Trophoblast cell (in vitro differentiated cells and primary cell): Measurements from ENCODE around the gene MUC12.

Source experiments
- DNase-seq, 2 donors: peaks; one replicate each; pipeline ENCODE4 v3.0.0-alpha.2; 2016
- H2AFZ ChIP-seq: 2 replicates; pipeline ENCODE4 v1.6.1; 2013; ENCODE audit warnings: low read length, moderate library complexity, mild to moderate bottlenecking; ENCODE audit not compliant: insufficient read depth, poor library complexity
- H2AK5ac ChIP-seq: 2 replicates; pipeline ENCODE4 v1.6.1; 2013; ENCODE audit warnings: mild to moderate bottlenecking, low read length
- H2BK120ac ChIP-seq: 2 replicates; pipeline ENCODE4 v1.6.1; 2013; ENCODE audit warnings: low read length, mild to moderate bottlenecking, moderate library complexity; ENCODE audit not compliant: insufficient read depth, poor library complexity
- H2BK12ac ChIP-seq: 2 replicates; pipeline ENCODE4 v1.6.1; 2013; ENCODE audit warnings: mild to moderate bottlenecking, low read length, moderate library complexity
- H2BK5ac ChIP-seq: 2 replicates; pipeline ENCODE4 v1.6.1; 2013; ENCODE audit warnings: low read length, low read depth, moderate library complexity, mild to moderate bottlenecking; ENCODE audit not compliant: poor library complexity
- H3K14ac ChIP-seq: 2 replicates; pipeline ENCODE4 v1.6.1; 2013; ENCODE audit warnings: mild to moderate bottlenecking, low read length
- H3K18ac ChIP-seq: 2 replicates; pipeline ENCODE4 v1.6.1; 2013; ENCODE audit warnings: mild to moderate bottlenecking, low read length
- H3K23ac ChIP-seq: 2 replicates; pipeline ENCODE4 v1.6.1; 2013; ENCODE audit warnings: low read length
- H3K27ac ChIP-seq: 2 replicates; pipeline ENCODE4 v1.5.1; 2013; ENCODE audit warnings: low read depth, mild to moderate bottlenecking, inconsistent platforms, low read length, moderate library complexity
- H3K27me3 ChIP-seq: 2 replicates; pipeline ENCODE4 v1.6.1; 2013; ENCODE audit warnings: inconsistent platforms, mild to moderate bottlenecking, low read length, moderate library complexity; ENCODE audit not compliant: insufficient read depth
- H3K36me3 ChIP-seq, 2 experiments: 1 replicate in 1 of 2; 2 replicates in 1 of 2; pipeline ENCODE4 v1.6.1; 2013; ENCODE audit warnings: low read length in 2 of 2, mild to moderate bottlenecking in 2 of 2, moderate library complexity in 1 of 2; ENCODE audit not compliant: insufficient read depth in 2 of 2, control insufficient read depth in 1 of 2
- H3K4ac ChIP-seq: 2 replicates; pipeline ENCODE4 v1.6.1; 2013; ENCODE audit warnings: low read depth, mild to moderate bottlenecking, low read length, moderate library complexity
- H3K4me1 ChIP-seq, 2 experiments: 1 replicate in 1 of 2; 2 replicates in 1 of 2; pipeline ENCODE4 v1.6.1; 2013; ENCODE audit warnings: low read length in 2 of 2, mild to moderate bottlenecking in 2 of 2, moderate library complexity in 1 of 2; ENCODE audit not compliant: insufficient read depth in 2 of 2, control insufficient read depth in 1 of 2
- H3K4me2 ChIP-seq: 2 replicates; pipeline ENCODE4 v1.6.1; 2013; ENCODE audit warnings: inconsistent platforms, mild to moderate bottlenecking, low read length, moderate library complexity
- H3K4me3 ChIP-seq: 2 replicates; pipeline ENCODE4 v1.5.1; 2013; ENCODE audit warnings: mild to moderate bottlenecking, low read depth, low read length, inconsistent platforms
- H3K79me1 ChIP-seq: one replicate; pipeline ENCODE4 v1.6.1; 2013; ENCODE audit warnings: low read length
- H3K79me2 ChIP-seq: 2 replicates; pipeline ENCODE4 v1.6.1; 2013; ENCODE audit warnings: low read length, mild to moderate bottlenecking; ENCODE audit not compliant: control insufficient read depth, insufficient read depth, poor library complexity
- H3K9ac ChIP-seq: 2 replicates; pipeline ENCODE4 v1.6.1; 2013; ENCODE audit warnings: mild to moderate bottlenecking, low read length
- H3K9me3 ChIP-seq: 2 replicates; pipeline ENCODE4 v1.6.1; 2013; ENCODE audit warnings: low read depth, mild to moderate bottlenecking, control low read depth, inconsistent platforms, low read length; ENCODE audit not compliant: insufficient read depth
- H4K12ac ChIP-seq: 2 replicates; pipeline ENCODE4 v1.6.1; 2013; ENCODE audit warnings: low read depth, mild to moderate bottlenecking, low read length, moderate library complexity
- H4K8ac ChIP-seq: 2 replicates; pipeline ENCODE4 v1.6.1; 2013; ENCODE audit warnings: low read depth, mild to moderate bottlenecking, low read length, moderate library complexity
- H4K91ac ChIP-seq: one replicate; pipeline ENCODE4 v1.6.1; 2013; ENCODE audit warnings: low read depth, mild to moderate bottlenecking, low read length, moderate library complexity
- WGBS: extraction: QIAGEN DNeasy Blood & Tissue Kit; methylation state at CpG from one replicate; pipeline ENCODE4 v1.1.7; 2013; ENCODE audit warnings: missing lambda C conversion rate; ENCODE audit not compliant: insufficient read length, insufficient coverage; ENCODE audit errors: extremely low coverage; 5-methylcytosine and 5-hydroxymethylcytosine counted together

MUC12 gene

DNA sequence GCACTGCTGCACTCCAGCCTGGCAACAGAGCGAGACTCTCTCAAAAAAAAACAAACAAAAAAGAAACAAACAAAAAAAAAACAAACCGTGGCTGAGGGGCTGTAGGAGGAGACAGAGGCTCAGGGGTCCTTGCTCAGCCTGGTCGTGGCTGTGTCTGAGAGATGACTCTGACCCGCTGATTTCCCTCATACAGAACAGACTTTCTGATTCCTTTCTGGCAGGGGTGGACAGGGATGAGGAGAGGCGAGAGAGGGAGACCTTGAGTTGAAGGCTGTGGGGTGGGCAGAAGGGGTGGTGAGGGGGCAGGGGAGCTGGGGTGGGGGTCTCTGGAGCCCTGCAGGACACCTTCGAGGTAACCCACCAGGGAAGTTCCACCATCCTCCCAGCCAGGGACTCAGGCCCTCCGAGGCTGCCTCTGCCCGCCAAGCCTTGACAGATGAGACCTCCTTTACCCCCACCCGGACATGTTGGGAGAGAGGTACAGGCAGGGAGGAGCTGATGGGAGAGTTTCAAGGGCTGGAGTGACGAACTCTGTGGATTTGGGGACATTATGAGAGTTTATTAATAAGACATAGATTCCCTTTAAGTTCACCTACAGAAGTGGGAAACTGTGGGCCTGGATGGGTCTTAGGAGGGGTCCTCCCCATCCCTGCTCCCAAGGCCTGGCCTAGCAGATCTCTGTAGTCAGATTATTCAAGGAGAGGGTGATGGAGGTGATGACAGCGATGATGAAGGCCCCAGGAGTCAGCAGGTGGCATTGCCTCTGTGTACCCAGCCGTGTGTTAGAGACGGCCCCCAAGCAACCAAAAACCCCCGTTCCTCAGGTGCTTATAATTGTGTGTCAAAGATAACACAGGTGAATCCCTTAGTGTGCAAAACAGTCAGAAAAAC is 2.0 kb downstream of the MUC12 start:
- Histone ChIP-seq H3K14ac (no peak overlapping the region), H3K4me2 (no peak overlapping the region), H3K27me3 (peaks cover 3% of the 10 kb centered on the region), H3K4me1 (peaks cover 0 to 3% of the 10 kb centered on the region in 2 experiments), H3K36me3 (no peaks in the 10 kb centered on the region), H2BK5ac (no peak overlapping the region), H3K79me2 (no peaks in the 10 kb centered on the region), H3K27ac (no peak overlapping the region), H4K8ac (no peak overlapping the region), H3K18ac (no peak overlapping the region), H2AK5ac (no peak overlapping the region), H3K23ac (no peak overlapping the region), H2AFZ (no peak overlapping the region), H3K9me3 (peaks cover 1% of the 10 kb centered on the region), H4K12ac (no peak overlapping the region), H3K79me1 (no peaks in the 10 kb centered on the region), H2BK120ac (no peak overlapping the region), H3K9ac (no peak overlapping the region), H3K4ac (no peak overlapping the region), H4K91ac (no peak overlapping the region), H2BK12ac (no peak overlapping the region), H3K4me3 (no peak overlapping the region)
- no peak for DNase-seq
- no CpG with 5 or more reads among the region's 14 CpGs for WGBS

DNA sequence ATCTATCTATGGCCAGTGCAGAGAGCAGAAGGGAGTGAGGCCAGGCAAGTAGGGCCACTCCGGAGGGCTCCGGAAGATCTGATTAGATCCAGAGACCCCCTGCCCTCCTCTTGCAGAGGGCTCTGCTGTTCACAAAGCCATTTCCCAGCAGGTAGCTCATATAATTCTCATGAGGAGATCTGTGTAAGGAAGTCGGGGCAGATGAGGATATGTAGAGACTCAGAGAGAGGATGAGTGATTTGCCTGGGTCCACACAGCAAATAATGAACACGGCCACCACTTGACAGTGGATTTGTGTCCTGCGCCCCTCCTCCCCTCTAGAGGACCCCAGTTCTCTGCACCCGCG is 2.6 kb downstream of the MUC12 start:
- Histone ChIP-seq H3K9ac (no peak overlapping the region), H2BK120ac (no peak overlapping the region), H3K4me2 (no peak overlapping the region), H3K23ac (no peak overlapping the region), H3K27me3 (no peaks in the 10 kb centered on the region), H3K36me3 (no peaks in the 10 kb centered on the region), H3K27ac (no peak overlapping the region), H3K4me1 (no peaks in the 10 kb centered on the region), H3K4ac (no peak overlapping the region), H3K4me3 (no peak overlapping the region), H2AK5ac (no peak overlapping the region), H4K12ac (no peak overlapping the region), H3K9me3 (no peaks in the 10 kb centered on the region), H2BK12ac (no peak overlapping the region), H4K8ac (no peak overlapping the region), H2BK5ac (no peak overlapping the region), H3K18ac (no peak overlapping the region), H4K91ac (no peak overlapping the region), H3K14ac (no peak overlapping the region), H3K79me2 (no peaks in the 10 kb centered on the region), H3K79me1 (no peaks in the 10 kb centered on the region), H2AFZ (no peak overlapping the region)
- no peak for DNase-seq
- no CpG with 5 or more reads among the region's 7 CpGs for WGBS

GRCh38 chr7:100974021-100974420 is 4.7 kb downstream of the MUC12 start:
- Histone ChIP-seq H3K79me2 (no peaks in the 10 kb centered on the region), H3K4me3 (no peak overlapping the region), H3K79me1 (no peaks in the 10 kb centered on the region), H4K8ac (no peak overlapping the region), H2BK12ac (no peak overlapping the region), H3K27ac (no peak overlapping the region), H2BK5ac (no peak overlapping the region), H3K18ac (no peak overlapping the region), H4K91ac (no peak overlapping the region), H2BK120ac (no peak overlapping the region), H3K9me3 (no peaks in the 10 kb centered on the region), H3K4ac (no peak overlapping the region), H4K12ac (no peak overlapping the region), H3K14ac (no peak overlapping the region), H3K23ac (no peak overlapping the region), H2AFZ (no peak overlapping the region), H3K4me2 (no peak overlapping the region), H3K9ac (no peak overlapping the region), H3K36me3 (no peaks in the 10 kb centered on the region), H2AK5ac (no peak overlapping the region), H3K27me3 (no peaks in the 10 kb centered on the region), H3K4me1 (no peaks in the 10 kb centered on the region)
- no peak for DNase-seq
- WGBS, result no CpG with 5 or more reads among the region's 2 CpGs

GRCh38 chr7:100975371-100975821 is 6.0 kb downstream of the MUC12 start:
- H3K4me2 ChIP-seq, result no peak overlapping the region
- no peaks in the 10 kb centered on the region for H3K79me1 ChIP-seq
- WGBS, result no CpG with 5 or more reads among the region's 3 CpGs
- no peak overlapping the region for H2AK5ac ChIP-seq
- no peak overlapping the region for H2BK12ac ChIP-seq
- H3K4me1 ChIP-seq, result no peaks in the 10 kb centered on the region
- no peak overlapping the region for H3K23ac ChIP-seq
- no peak overlapping the region for H3K18ac ChIP-seq
- no peak overlapping the region for H4K12ac ChIP-seq
- H3K27me3 ChIP-seq, result no peaks in the 10 kb centered on the region
- no peak overlapping the region for H3K27ac ChIP-seq
- no peak overlapping the region for H3K9ac ChIP-seq
- H2BK5ac ChIP-seq, result no peak overlapping the region
- H4K8ac ChIP-seq, result no peak overlapping the region
- no peaks in the 10 kb centered on the region for H3K9me3 ChIP-seq
- H2BK120ac ChIP-seq, result no peak overlapping the region
- H4K91ac ChIP-seq, result no peak overlapping the region
- no peak overlapping the region for H3K4ac ChIP-seq
- H3K79me2 ChIP-seq, result no peaks in the 10 kb centered on the region
- H3K14ac ChIP-seq, result no peak overlapping the region
- no peak overlapping the region for H2AFZ ChIP-seq
- no peak for DNase-seq
- H3K4me3 ChIP-seq, result no peak overlapping the region
- H3K36me3 ChIP-seq, result no peaks in the 10 kb centered on the region
